Kidney (tissue), 14 donors: ENCODE data around the gene TLX1. TPM values are rescaled to one million over a fixed set of nuclear protein-coding genes. Genes with fewer than 3 reads are reported as not detected.

ENCODE experiments used
- DNase-seq, 5 donors: peaks; one replicate each; pipeline ENCODE4 v3.0.0-alpha.2; 2013 to 2020
- FAIRE-seq: peaks from 2 replicates; lab custom pipeline; 2012; peaks lifted over from hg19 to GRCh38; lab: Jason Lieb, UNC
- H3K27ac ChIP-seq, 2 donors: one replicate each; pipeline ENCODE4 v1.7.0; 2013; ENCODE audit warnings: low read depth in 2 of 2, low read length in 2 of 2, inconsistent platforms in 1 of 2
- H3K27me3 ChIP-seq: one replicate; pipeline ENCODE4 v1.7.1; 2013; ENCODE audit warnings: low read length, inconsistent platforms; ENCODE audit not compliant: control insufficient read depth, insufficient read depth
- H3K36me3 ChIP-seq, 3 donors: one replicate each; pipeline versions ENCODE4 v1.7.0 to v1.7.1; 2013; ENCODE audit warnings: low read length in 3 of 3, control low read depth in 1 of 3, inconsistent platforms in 1 of 3; ENCODE audit not compliant: insufficient read depth in 3 of 3, control insufficient read depth in 2 of 3
- H3K4me1 ChIP-seq, 3 donors: one replicate each; pipeline versions ENCODE4 v1.7.0 to v1.7.1; 2013; ENCODE audit warnings: low read length in 3 of 3, inconsistent platforms in 1 of 3, low read depth in 1 of 3; ENCODE audit not compliant: control insufficient read depth in 2 of 3, insufficient read depth in 2 of 3
- H3K4me3 ChIP-seq, 3 donors: one replicate each; pipeline versions ENCODE4 v1.7.0 to v1.8.1; 2013; ENCODE audit warnings: low read length in 3 of 3, control low read depth in 1 of 3, inconsistent platforms in 1 of 3
- H3K9ac ChIP-seq, 3 donors: one replicate each; pipeline versions ENCODE4 v1.7.0 to v1.7.1; 2013; ENCODE audit warnings: low read length in 3 of 3, control low read depth in 1 of 3, inconsistent platforms in 1 of 3
- H3K9me3 ChIP-seq, 3 donors: one replicate each; pipeline versions ENCODE4 v1.7.0 to v1.7.1; 2013; ENCODE audit warnings: low read length in 3 of 3, control low read depth in 1 of 3, inconsistent platforms in 1 of 3; ENCODE audit not compliant: control insufficient read depth in 2 of 3, insufficient read depth in 1 of 3
- intact Hi-C: fragments of 100-400 bp; cut with DNase I; formaldehyde crosslinking; loops from one replicate; pipeline ENCODE4 v1.11.1; 2022
- polyA plus RNA-seq: library from polyadenylated mRNA; stranded (reverse); fragments of 350-450 nt; fragmentation: Illumina TruSeq; extraction: RNeasy Lipid Tissue Mini Kit (QIAGEN cat#74804); gene quantifications from one replicate; pipeline ENCODE4 v1.2.3, GENCODE V29; 2014; ENCODE audit warnings: low read depth, low replicate concordance; ENCODE audit not compliant: insufficient read depth
- total RNA-seq: library from RNA; stranded (reverse); fragmentation: NEBNext Ultra II Directional; extraction: Animal tissue kit (Norgen Biotek cat#: 25700); gene quantifications from one replicate; pipeline ENCODE4 v1.2.1, GENCODE V29; 2021
- TF ChIP-seq, protein P1 (sequence below): IDR thresholded peaks from 3 replicates; pipeline ENCODE4 v1.5.1; 2012; ENCODE audit warnings: mild to moderate bottlenecking, moderate library complexity, borderline replicate concordance; ENCODE audit not compliant: insufficient read depth; ENCODE audit errors: extremely low read depth
- donor health status: control.
- donor health status: control.
- donor health status: control.
- donor health status: control.
- donor health status: control.
- donor health status: DM: yes; HTN: yes; CAD: no.
- donor health status: Normal renal cell carcinoma (clear cell type).

The TLX1 gene
- total and polyA plus RNA-seq, 2 donors from 2014 or later = not detected

DNA sequence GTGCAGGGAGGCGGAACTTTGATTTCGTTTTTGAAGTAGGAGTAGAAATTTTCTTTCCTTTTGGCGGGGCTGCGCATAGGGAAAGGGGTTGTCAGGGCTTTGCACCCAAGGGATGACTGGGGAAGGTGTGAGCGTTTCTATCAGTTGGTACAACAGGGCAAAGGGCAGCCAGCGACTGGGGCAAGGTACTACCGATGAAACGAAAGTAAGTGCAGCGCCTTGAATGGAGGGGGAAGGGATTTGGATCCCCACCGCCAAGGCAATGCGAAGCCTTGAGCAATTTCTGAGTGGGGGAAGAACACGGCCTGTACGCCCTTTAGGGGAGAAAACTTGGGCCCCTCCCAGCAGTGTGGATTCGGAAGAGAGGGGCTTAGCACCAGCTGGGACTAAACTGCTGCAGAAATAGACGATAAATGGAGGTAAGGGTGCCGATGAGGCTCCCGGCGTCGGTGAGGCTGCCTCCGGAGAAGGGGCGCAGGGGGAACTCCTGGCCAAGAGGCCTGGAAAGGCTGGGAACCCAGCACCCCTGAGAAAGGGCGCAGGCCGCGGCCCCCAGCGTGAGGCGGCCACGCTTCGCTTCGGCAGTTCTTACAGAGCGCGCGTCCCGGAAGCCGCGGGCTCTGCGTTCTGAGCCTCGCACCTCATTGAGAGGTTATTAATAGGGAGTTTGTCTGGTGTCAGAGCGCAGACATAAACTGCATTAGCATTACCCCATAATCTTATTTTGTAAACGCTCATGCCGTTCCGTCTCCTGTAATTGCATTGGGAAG is 10.0 kb upstream of the TLX1 start:
- FAIRE-seq (no peak), DNase-seq (peak in 1 of 5 donors; percentile 67)
- H3K27me3 ChIP-seq = peaks cover 58% of the 10 kb centered on the region
- H3K9me3 ChIP-seq = no peaks in the 10 kb centered on the region
- H3K9ac ChIP-seq = peak overlapping the region in 1 of 3 donors; percentile 12
- peaks cover 0 to 8% (median 0%) of the 10 kb centered on the region in 3 donors for H3K4me1 ChIP-seq
- no peak overlapping the region for H3K27ac ChIP-seq
- intact Hi-C loops = no loop called here
- H3K4me3 ChIP-seq = peak overlapping the region; percentile 21 to 84 (median 74)
- TF ChIP-seq, protein P1, sequence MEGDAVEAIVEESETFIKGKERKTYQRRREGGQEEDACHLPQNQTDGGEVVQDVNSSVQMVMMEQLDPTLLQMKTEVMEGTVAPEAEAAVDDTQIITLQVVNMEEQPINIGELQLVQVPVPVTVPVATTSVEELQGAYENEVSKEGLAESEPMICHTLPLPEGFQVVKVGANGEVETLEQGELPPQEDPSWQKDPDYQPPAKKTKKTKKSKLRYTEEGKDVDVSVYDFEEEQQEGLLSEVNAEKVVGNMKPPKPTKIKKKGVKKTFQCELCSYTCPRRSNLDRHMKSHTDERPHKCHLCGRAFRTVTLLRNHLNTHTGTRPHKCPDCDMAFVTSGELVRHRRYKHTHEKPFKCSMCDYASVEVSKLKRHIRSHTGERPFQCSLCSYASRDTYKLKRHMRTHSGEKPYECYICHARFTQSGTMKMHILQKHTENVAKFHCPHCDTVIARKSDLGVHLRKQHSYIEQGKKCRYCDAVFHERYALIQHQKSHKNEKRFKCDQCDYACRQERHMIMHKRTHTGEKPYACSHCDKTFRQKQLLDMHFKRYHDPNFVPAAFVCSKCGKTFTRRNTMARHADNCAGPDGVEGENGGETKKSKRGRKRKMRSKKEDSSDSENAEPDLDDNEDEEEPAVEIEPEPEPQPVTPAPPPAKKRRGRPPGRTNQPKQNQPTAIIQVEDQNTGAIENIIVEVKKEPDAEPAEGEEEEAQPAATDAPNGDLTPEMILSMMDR = no peak
- H3K36me3 ChIP-seq = no peaks in the 10 kb centered on the region

DNA sequence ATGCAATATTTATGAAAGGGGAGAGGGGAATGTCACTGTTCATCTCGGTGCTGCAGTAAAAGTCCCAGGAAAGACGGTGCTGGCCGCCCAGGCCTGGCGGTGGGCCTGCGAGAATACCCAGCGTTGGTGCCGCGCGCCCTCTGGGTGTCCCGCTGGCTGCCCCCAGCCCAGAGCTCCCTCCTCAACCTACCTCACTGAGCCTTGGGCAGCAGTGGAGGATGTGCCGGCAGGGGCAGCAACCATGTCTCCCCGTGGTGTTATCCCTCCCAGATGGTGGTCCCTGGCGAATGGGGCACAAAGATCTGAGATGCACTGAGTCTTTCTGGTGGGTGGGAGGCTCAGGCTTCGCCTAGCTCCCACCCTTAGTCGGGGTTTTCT is 9.5 kb upstream of the TLX1 start:
- no peaks in the 10 kb centered on the region for H3K9me3 ChIP-seq
- no peak overlapping the region for H3K9ac ChIP-seq
- H3K4me1 ChIP-seq = peaks cover 0 to 8% (median 0%) of the 10 kb centered on the region in 3 donors
- TF ChIP-seq, protein P1 = no peak
- DNase-seq = peak in 1 of 5 donors; percentile 49
- no peak for FAIRE-seq
- peak overlapping the region in 2 of 3 donors; percentile 74 to 84 for H3K4me3 ChIP-seq
- intact Hi-C loops = no loop called here
- H3K27me3 ChIP-seq = peaks cover 57% of the 10 kb centered on the region
- no peaks in the 10 kb centered on the region for H3K36me3 ChIP-seq
- H3K27ac ChIP-seq = no peak overlapping the region

DNA sequence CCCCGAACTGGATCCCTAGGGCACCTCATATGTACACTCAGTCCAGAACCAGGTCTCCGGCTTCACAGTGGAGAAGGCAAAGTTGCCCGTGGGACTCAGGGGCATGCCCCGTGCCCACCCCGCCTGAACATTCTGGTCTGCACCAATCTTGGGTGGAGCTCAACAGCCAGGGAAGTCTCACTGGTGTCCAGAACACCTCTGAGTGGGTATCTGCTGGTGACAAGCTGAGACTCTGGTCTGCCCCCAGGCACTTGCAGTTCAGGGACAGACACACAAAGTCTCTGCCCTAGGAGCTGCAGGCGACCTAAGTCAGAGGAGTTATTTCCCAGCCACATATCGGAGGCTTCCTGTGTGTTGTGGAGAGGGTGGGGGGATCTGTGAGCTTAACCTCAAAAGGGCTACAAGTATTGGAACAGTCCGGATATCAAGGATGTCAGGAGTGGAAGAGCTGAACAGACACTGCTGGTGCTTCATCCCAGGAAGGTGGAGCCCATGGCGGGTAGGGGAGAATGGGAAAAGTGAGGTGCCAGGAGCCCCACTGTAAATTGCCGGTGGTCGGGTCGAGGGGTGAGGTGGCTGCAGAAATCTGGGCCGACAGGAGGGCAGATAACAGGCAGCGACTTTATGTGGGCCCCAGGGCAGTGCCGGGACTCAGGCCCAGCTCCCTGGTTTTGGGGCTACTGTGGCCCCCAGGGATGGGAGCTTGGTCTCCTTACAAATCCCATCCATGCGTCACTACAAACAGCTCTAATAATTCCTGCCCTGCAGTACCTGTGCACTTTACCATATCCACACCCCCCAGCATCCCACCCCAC is 8.6 kb upstream of the TLX1 start:
- no peak overlapping the region for H3K27ac ChIP-seq
- no peak overlapping the region for H3K9ac ChIP-seq
- H3K9me3 ChIP-seq = no peaks in the 10 kb centered on the region
- peaks cover 64% of the 10 kb centered on the region for H3K27me3 ChIP-seq
- FAIRE-seq (no peak), DNase-seq (peak in 1 of 5 donors; percentile 70)
- TF ChIP-seq, protein P1 = no peak
- intact Hi-C loops = no loop called here
- H3K4me1 ChIP-seq = peaks cover 0 to 8% (median 0%) of the 10 kb centered on the region in 3 donors
- no peaks in the 10 kb centered on the region for H3K36me3 ChIP-seq
- no peak overlapping the region for H3K4me3 ChIP-seq
